NB4 (cell line): ENCODE measurements around the gene NT5E.

Experiments used
- POLR2A ChIP-seq: IDR thresholded peaks from 2 replicates; pipeline ENCODE4 v1.6.1; 2011; ENCODE audit warnings: mild to moderate bottlenecking; ENCODE audit not compliant: insufficient read length; ENCODE audit errors: extremely low read depth
- TF ChIP-seq, protein P1 (sequence below): IDR thresholded peaks from one replicate; pipeline ENCODE4 v1.5.1; 2012; ENCODE audit warnings: low read depth, low read length

DNA sequence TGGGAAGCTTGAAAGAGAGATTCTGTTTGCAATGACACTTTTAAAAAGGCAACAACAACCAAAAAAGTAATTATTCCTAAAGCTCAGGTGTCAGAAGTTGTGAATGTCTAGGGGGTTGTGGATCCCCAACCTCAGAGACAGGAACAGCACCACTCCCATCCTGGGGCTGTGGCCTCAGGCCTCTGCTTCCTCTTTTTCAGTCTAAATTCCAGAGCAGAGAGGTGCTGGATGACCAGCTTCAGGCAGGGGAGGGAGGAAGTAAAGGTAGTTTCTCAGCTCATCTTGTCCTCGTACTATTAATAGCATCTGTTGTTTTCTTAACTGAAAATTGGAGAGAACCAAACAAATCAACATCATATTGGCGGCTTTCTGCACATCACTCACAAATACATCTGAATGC, 8.3 kb downstream of the NT5E start:
- TF ChIP-seq, protein P1, sequence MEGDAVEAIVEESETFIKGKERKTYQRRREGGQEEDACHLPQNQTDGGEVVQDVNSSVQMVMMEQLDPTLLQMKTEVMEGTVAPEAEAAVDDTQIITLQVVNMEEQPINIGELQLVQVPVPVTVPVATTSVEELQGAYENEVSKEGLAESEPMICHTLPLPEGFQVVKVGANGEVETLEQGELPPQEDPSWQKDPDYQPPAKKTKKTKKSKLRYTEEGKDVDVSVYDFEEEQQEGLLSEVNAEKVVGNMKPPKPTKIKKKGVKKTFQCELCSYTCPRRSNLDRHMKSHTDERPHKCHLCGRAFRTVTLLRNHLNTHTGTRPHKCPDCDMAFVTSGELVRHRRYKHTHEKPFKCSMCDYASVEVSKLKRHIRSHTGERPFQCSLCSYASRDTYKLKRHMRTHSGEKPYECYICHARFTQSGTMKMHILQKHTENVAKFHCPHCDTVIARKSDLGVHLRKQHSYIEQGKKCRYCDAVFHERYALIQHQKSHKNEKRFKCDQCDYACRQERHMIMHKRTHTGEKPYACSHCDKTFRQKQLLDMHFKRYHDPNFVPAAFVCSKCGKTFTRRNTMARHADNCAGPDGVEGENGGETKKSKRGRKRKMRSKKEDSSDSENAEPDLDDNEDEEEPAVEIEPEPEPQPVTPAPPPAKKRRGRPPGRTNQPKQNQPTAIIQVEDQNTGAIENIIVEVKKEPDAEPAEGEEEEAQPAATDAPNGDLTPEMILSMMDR = no peak
- TF ChIP-seq POLR2A = no peak
